HepG2 (cell line): ENCODE measurements around the gene CHMP1A. TPM values are rescaled to one million over a fixed set of nuclear protein-coding genes. Genes with fewer than 3 reads are reported as not detected.
A peak's percentile ranks its signal among the peaks of the same experiment; 100 is the strongest.

Source experiments
- HNRNPL ChIP-seq: fragments of 200-400 bp; formaldehyde crosslinking; IDR thresholded peaks from 2 replicates; pipeline ENCODE4 v1.6.1; 2017; ENCODE audit warnings: mild to moderate bottlenecking, low read depth, low read length
- NRL ChIP-seq: sonication (generic); formaldehyde crosslinking; IDR thresholded peaks from 2 replicates; pipeline ENCODE4 v1.5.0; 2020; ENCODE audit warnings: missing genetic modification reagents, mild to moderate bottlenecking, moderate library complexity, borderline replicate concordance
- RFXANK ChIP-seq: IDR thresholded peaks from 2 replicates; pipeline ENCODE4 v1.6.1; 2016
- ZNF10 ChIP-seq: sonication (generic); formaldehyde crosslinking; IDR thresholded peaks from 2 replicates; pipeline ENCODE4 v1.4.0; 2020; ENCODE audit warnings: mild to moderate bottlenecking, low read depth, missing genetic modification reagents, borderline replicate concordance
- ZNF350 ChIP-seq: sonication (generic); formaldehyde crosslinking; IDR thresholded peaks from 2 replicates; pipeline ENCODE4 v1.4.0; 2020; ENCODE audit warnings: mild to moderate bottlenecking, low read depth, missing genetic modification reagents, borderline replicate concordance
- ZNF883 ChIP-seq: sonication (generic); formaldehyde crosslinking; IDR thresholded peaks from 2 replicates; pipeline ENCODE4 v1.5.1; 2020; ENCODE audit warnings: mild to moderate bottlenecking, missing genetic modification reagents; ENCODE audit errors: not compliant biosample characterization
- polyA plus RNA-seq, 8 experiments: library from polyadenylated mRNA; depleted of rRNA in 3 of 8; stranded (reverse) in 7 of 8; unstranded in 1 of 8; fragments of >200 nt; fragmentation: Illumina TruSeq in 4 of 8; extraction: Trizol in 4 of 8; gene quantifications; 2 replicates each; pipeline versions ENCODE4 v1.2.1 to v1.2.3, GENCODE V29; 2011 to 2016; ENCODE audit warnings: low read depth in 4 of 8, missing spikeins in 1 of 8, mixed read lengths in 1 of 8; ENCODE audit not compliant: insufficient read depth in 1 of 8
- total RNA-seq, 5 experiments: library from RNA; depleted of rRNA; stranded (reverse); fragments of >200 nt; fragmentation: Illumina TruSeq; extraction: Trizol; gene quantifications; 2 replicates each; pipeline ENCODE4 v1.2.3, GENCODE V29; 2016; ENCODE audit warnings: low read depth in 1 of 5
- TF ChIP-seq, protein P1 (sequence below): sonication (generic); formaldehyde crosslinking; IDR thresholded peaks from 2 replicates; pipeline ENCODE4 v1.5.0; 2020; ENCODE audit warnings: mild to moderate bottlenecking, missing genetic modification reagents, moderate library complexity
- TF ChIP-seq, protein P2 (sequence below): sonication (generic); formaldehyde crosslinking; IDR thresholded peaks from 2 replicates; pipeline ENCODE4 v1.8.1; 2023; ENCODE audit warnings: mild to moderate bottlenecking, inconsistent platforms, moderate library complexity, missing genetic modification reagents, borderline replicate concordance
- TF ChIP-seq, protein P3 (sequence below): sonication (generic); formaldehyde crosslinking; IDR thresholded peaks from 2 replicates; pipeline ENCODE4 v1.4.0; 2020; ENCODE audit warnings: missing genetic modification reagents

CHMP1A gene
- total and polyA plus RNA-seq, 2 of the 13 experiments (the other 11 are each of a cell fraction or from before 2014, with no cell fraction given), result 69.4 to 73.3 TPM

DNA sequence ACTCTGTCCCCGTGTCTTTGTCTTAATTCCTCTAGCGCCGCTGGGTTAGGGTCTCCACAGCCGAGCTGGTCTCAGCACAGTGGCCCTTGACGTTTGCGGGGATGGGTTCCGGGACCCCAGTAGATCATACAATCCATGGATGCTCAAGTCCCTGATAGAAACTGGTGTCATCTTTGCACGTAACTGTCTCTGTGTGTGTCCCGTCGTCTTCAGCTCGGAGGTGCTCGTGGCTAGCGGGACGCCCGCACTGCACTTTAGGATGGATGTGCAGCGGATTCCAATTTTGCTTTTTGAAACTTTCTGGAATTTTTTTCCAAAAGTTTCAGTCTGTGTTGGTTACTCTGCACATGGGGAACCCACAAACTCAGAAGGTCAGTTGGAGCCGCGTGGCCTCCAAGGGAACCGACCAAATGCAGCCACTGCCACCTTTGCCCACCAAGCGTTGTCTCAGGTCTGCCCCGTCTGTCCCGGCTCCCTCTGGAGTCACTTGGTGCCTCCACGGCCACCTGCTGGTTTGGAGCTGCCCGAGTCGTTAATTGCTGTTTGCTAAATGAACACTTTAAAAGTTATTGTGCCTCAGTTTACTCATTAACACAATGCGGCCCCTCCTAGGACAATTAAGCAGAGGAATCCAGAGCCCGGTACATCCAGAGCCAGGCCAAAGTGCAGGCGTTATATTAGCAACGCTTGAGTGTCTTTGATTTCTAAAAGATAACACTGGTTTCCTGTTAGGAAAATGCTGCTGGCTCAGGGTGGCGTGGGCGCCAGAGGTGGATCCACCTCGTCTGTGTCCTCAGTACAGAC lies 49.4 kb downstream of the CHMP1A start (continued):
- TF ChIP-seq, protein P1, sequence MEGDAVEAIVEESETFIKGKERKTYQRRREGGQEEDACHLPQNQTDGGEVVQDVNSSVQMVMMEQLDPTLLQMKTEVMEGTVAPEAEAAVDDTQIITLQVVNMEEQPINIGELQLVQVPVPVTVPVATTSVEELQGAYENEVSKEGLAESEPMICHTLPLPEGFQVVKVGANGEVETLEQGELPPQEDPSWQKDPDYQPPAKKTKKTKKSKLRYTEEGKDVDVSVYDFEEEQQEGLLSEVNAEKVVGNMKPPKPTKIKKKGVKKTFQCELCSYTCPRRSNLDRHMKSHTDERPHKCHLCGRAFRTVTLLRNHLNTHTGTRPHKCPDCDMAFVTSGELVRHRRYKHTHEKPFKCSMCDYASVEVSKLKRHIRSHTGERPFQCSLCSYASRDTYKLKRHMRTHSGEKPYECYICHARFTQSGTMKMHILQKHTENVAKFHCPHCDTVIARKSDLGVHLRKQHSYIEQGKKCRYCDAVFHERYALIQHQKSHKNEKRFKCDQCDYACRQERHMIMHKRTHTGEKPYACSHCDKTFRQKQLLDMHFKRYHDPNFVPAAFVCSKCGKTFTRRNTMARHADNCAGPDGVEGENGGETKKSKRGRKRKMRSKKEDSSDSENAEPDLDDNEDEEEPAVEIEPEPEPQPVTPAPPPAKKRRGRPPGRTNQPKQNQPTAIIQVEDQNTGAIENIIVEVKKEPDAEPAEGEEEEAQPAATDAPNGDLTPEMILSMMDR (CRISPR knock-in tag), result peak; percentile 33
- TF ChIP-seq, protein P2, sequence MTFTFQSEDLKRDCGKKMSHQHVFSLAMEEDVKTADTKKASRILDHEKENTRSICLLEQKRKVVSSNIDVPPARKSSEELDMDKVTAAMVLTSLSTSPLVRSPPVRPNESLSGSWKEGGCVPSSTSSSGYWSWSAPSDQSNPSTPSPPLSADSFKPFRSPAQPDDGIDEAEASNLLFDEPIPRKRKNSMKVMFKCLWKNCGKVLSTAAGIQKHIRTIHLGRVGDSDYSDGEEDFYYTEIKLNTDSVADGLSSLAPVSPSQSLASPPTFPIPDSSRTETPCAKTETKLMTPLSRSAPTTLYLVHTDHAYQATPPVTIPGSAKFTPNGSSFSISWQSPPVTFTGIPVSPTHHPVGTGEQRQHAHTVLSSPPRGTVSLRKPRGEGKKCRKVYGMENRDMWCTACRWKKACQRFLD (CRISPR knock-in tag), result no peak
- TF ChIP-seq ZNF10 (no peak), ZNF883 (CRISPR knock-in tag) (peak; percentile 20), NRL (CRISPR knock-in tag) (peak; percentile 42; the same call in 1 of the 2 replicates), HNRNPL (peak; percentile 72; the same call in 1 of the 2 replicates), RFXANK (CRISPR knock-in tag) (no peak), ZNF350 (CRISPR knock-in tag) (0 out of 2 replicates have a peak, but pooled peaks have one; percentile 9)
- TF ChIP-seq, protein P3, sequence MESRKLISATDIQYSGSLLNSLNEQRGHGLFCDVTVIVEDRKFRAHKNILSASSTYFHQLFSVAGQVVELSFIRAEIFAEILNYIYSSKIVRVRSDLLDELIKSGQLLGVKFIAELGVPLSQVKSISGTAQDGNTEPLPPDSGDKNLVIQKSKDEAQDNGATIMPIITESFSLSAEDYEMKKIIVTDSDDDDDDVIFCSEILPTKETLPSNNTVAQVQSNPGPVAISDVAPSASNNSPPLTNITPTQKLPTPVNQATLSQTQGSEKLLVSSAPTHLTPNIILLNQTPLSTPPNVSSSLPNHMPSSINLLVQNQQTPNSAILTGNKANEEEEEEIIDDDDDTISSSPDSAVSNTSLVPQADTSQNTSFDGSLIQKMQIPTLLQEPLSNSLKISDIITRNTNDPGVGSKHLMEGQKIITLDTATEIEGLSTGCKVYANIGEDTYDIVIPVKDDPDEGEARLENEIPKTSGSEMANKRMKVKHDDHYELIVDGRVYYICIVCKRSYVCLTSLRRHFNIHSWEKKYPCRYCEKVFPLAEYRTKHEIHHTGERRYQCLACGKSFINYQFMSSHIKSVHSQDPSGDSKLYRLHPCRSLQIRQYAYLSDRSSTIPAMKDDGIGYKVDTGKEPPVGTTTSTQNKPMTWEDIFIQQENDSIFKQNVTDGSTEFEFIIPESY (CRISPR knock-in tag), result peak; percentile 56
- TF ChIP-seq, all 625 proteins: peak for 11
